ENCODE results near the gene NFIC. TPM values are rescaled to one million over a fixed set of nuclear protein-coding genes. Genes with fewer than 3 reads are reported as not detected.

Gene NFIC
- polyA plus RNA-seq, 1 donor from 2014 or later: 0.24 TPM

GRCh38 chr19:3518659-3519058 lies 152.3 kb downstream of the NFIC start:
- H3K9ac ChIP-seq (ENCODE audit: low read length): no peak overlapping the region
- no peak overlapping the region for H3K4me3 ChIP-seq (ENCODE audit: low read length)
- H2AFZ ChIP-seq (ENCODE audit: low read depth, low read length): no peak overlapping the region
- TF ChIP-seq POLR2AphosphoS5 (IDR thresholded peaks at IDR 0.05) (no peak), CTCF (IDR thresholded peaks at IDR 0.05; ENCODE audit: poor library complexity, severe bottlenecking) (no peak), EP300 (conservative IDR thresholded peaks at IDR 0.05; ENCODE audit: poor library complexity, severe bottlenecking) (no peak), REST (IDR thresholded peaks at IDR 0.05; ENCODE audit: borderline replicate concordance) (no peak), SMC3 (conservative IDR thresholded peaks at IDR 0.05; ENCODE audit: poor library complexity) (no peak), EZH2 (IDR thresholded peaks at IDR 0.05; ENCODE audit: borderline replicate concordance, insufficient read depth, low read length, poor library complexity, severe bottlenecking) (no peak), TAF1 (IDR thresholded peaks at IDR 0.05; ENCODE audit: low read depth) (no peak), RAD21 (conservative IDR thresholded peaks at IDR 0.05) (no peak), MXI1 (conservative IDR thresholded peaks at IDR 0.05; ENCODE audit: poor library complexity, severe bottlenecking) (no peak)
- peaks cover 28% of the 10 kb centered on the region for H3K79me2 ChIP-seq (replicated peaks; ENCODE audit: insufficient read depth, low read length)
- H4K20me1 ChIP-seq (ENCODE audit: insufficient read depth): peaks cover 8% of the 10 kb centered on the region
- no peaks in the 10 kb centered on the region for H3K9me2 ChIP-seq (ENCODE audit: insufficient read depth, low read length)
- H3K27ac ChIP-seq (ENCODE audit: low read length): no peak overlapping the region
- no peaks in the 10 kb centered on the region for H3K27me3 ChIP-seq (ENCODE audit: insufficient read depth, low read depth, low read length)
- no peak overlapping the region for H3K4me2 ChIP-seq (ENCODE audit: low read length)
- H3F3A ChIP-seq (ENCODE audit: insufficient read depth, low read length, poor library complexity, severe bottlenecking): no peaks in the 10 kb centered on the region
- H3K36me3 ChIP-seq (ENCODE audit: insufficient read depth, low read length): no peaks in the 10 kb centered on the region
- no peaks in the 10 kb centered on the region for H3K9me3 ChIP-seq (ENCODE audit: low read length)

Small RNA genes within 50 kb of the gene (small RNA-seq; reads per million reads assigned to genes)
- 0 reads per million in 3 experiments for gene AC005514.1

Other genes starting within 250 kb of the NFIC start
- not detected in 2 replicates for gene GNA15, start 230.6 kb upstream of the NFIC start, polyA plus RNA-seq
- not detected in 2 replicates for gene S1PR4, start 187.8 kb upstream of the NFIC start, polyA plus RNA-seq
- gene NCLN, start 180.7 kb upstream of the NFIC start, polyA plus RNA-seq: 21.1 and 23.5 TPM in 2 replicates
- gene CELF5, start 141.9 kb upstream of the NFIC start, polyA plus RNA-seq: 130 and 147 TPM in 2 replicates
- not detected in 2 replicates for gene SMIM24, start 113.9 kb downstream of the NFIC start, polyA plus RNA-seq
- not detected in 2 replicates for gene SMIM44, start 116.9 kb downstream of the NFIC start, polyA plus RNA-seq
- 18.9 and 20.3 TPM in 2 replicates for gene DOHH, start 134.1 kb downstream of the NFIC start, polyA plus RNA-seq
- 55.7 and 62.8 TPM in 2 replicates for gene FZR1, start 139.7 kb downstream of the NFIC start, polyA plus RNA-seq
- 1.2 TPM in 1 of 2 replicates, not detected in the other for gene TEKTIP1, start 172.6 kb downstream of the NFIC start, polyA plus RNA-seq
- 38.5 and 41.4 TPM in 2 replicates for gene MFSD12, start 191.0 kb downstream of the NFIC start, polyA plus RNA-seq
- gene HMG20B, start 206.4 kb downstream of the NFIC start, polyA plus RNA-seq: 17.3 and 22.6 TPM in 2 replicates
- not detected in 2 replicates for gene GIPC3, start 218.9 kb downstream of the NFIC start, polyA plus RNA-seq
- not detected in 2 replicates for gene TBXA2R, start 240.3 kb downstream of the NFIC start, polyA plus RNA-seq